DND-41 (cell line): ENCODE data around the gene ZP1.

Source experiments
- ATAC-seq: fragments of 200-7000 bp; cut with Tn5 transposase; 3 replicates; pipeline ENCODE4 v1.9.1; 2021; ENCODE audit warnings: low read depth; ENCODE audit not compliant: insufficient read depth
- DNase-seq: peaks from one replicate; pipeline ENCODE4 v3.0.0-alpha.2; 2020
- H2AFZ ChIP-seq: 2 replicates; pipeline ENCODE4 v1.6.0; 2012; ENCODE audit warnings: low read depth, low read length
- H3K27ac ChIP-seq: 2 replicates; pipeline ENCODE4 v1.5.1; 2012; ENCODE audit warnings: low read length, inconsistent platforms
- H3K27me3 ChIP-seq: fragments of 200-600 bp; sonication (generic); 2 replicates; pipeline ENCODE4 v1.6.0; 2012; ENCODE audit warnings: low read length, mild to moderate bottlenecking, inconsistent platforms; ENCODE audit not compliant: insufficient read depth, poor library complexity
- H3K36me3 ChIP-seq: 2 replicates; pipeline ENCODE4 v1.5.1; 2012; ENCODE audit warnings: low read length, inconsistent platforms; ENCODE audit not compliant: insufficient read depth
- H3K4me1 ChIP-seq: 2 replicates; pipeline ENCODE4 v1.5.1; 2012; ENCODE audit warnings: mild to moderate bottlenecking, low read length; ENCODE audit not compliant: insufficient read depth
- H3K4me2 ChIP-seq: 2 replicates; pipeline ENCODE4 v1.6.0; 2012; ENCODE audit warnings: mild to moderate bottlenecking, moderate library complexity, low read length, inconsistent platforms; ENCODE audit not compliant: insufficient read depth
- H3K4me3 ChIP-seq, 2 experiments: fragments of 200-600 bp in 1 of 2; shearing (Covaris generic) in 1 of 2; 2 replicates each; pipeline ENCODE4 v1.5.1; 2012 to 2016; ENCODE audit warnings: inconsistent platforms in 2 of 2, low read length in 2 of 2, mild to moderate bottlenecking in 2 of 2, low read depth in 1 of 2, moderate library complexity in 1 of 2
- H3K79me2 ChIP-seq: 2 replicates; pipeline ENCODE4 v1.6.0; 2012; ENCODE audit warnings: low read length, inconsistent platforms; ENCODE audit not compliant: insufficient read depth
- H3K9ac ChIP-seq: 2 replicates; pipeline ENCODE4 v1.6.0; 2012; ENCODE audit warnings: low read depth, mild to moderate bottlenecking, inconsistent platforms, low read length, moderate library complexity
- H3K9me3 ChIP-seq: 2 replicates; pipeline ENCODE4 v1.5.1; 2012; ENCODE audit warnings: low read length, moderate library complexity, mild to moderate bottlenecking, inconsistent platforms; ENCODE audit not compliant: insufficient read depth, severe bottlenecking
- H4K20me1 ChIP-seq: 2 replicates; pipeline ENCODE4 v1.6.0; 2012; ENCODE audit warnings: low read length; ENCODE audit not compliant: insufficient read depth
- EZH2 ChIP-seq: IDR thresholded peaks from 3 replicates; pipeline ENCODE4 v1.6.1; 2012; ENCODE audit warnings: borderline replicate concordance, low read depth, mild to moderate bottlenecking, moderate library complexity, low read length, inconsistent platforms; ENCODE audit not compliant: severe bottlenecking
- TF ChIP-seq, protein P1 (sequence below): IDR thresholded peaks from 2 replicates; pipeline ENCODE4 v1.5.1; 2012; ENCODE audit warnings: borderline replicate concordance, low read length, moderate library complexity, mild to moderate bottlenecking; ENCODE audit not compliant: poor library complexity, severe bottlenecking; ENCODE audit errors: extremely low read depth

ZP1 gene

DNA sequence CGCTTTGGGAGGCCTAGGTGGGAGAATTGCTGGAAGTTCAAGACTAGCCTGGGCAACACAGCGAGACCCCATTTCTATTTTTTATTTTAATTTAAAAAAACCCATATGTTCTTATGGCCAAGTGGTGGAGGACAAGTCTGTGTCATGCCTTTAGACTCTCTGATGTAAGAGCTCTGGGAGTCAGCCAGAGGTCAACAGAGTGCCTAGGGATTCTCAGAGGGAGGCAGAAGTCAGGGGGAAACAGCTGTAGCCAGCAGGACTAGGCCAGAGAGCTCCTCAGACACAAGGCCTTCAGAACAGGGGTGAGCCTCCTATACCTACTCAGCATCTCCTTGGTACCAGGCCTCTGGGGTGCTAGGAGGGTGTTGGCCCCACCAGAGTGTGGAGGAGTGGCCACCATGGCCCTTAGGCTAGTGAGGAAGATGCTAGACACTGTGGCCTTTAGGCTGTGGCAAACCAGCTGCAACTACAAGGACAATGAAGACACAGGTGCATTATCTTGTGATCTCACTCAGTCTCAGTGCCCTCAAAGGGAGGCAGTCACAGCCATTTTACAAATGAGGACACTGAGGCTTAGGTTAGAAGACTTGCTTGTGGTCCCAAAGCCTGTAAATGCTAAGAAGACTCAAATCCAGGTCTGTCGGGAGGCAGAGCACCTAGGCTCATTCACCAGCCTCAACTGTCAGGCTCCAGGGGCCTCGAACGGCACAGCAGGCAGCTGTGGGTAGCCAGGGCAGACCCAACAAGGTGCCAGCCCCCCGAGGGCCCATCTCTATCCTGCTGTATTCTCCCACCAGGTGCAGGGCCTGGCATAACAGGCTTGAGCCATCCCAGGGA lies 5.0 kb downstream of the ZP1 start:
- Histone ChIP-seq H3K79me2 (no peaks in the 10 kb centered on the region), H2AFZ (no peak overlapping the region), H3K27me3 (no peaks in the 10 kb centered on the region), H3K36me3 (no peaks in the 10 kb centered on the region), H3K27ac (peak overlapping the region; percentile 93), H3K9me3 (no peaks in the 10 kb centered on the region), H4K20me1 (no peaks in the 10 kb centered on the region), H3K9ac (peak overlapping the region; percentile 31; the same call in 1 of the 2 replicates), H3K4me1 (peaks cover 83% of the 10 kb centered on the region), H3K4me3 (no peak overlapping the region), H3K4me2 (no peak overlapping the region)
- TF ChIP-seq, protein P1, sequence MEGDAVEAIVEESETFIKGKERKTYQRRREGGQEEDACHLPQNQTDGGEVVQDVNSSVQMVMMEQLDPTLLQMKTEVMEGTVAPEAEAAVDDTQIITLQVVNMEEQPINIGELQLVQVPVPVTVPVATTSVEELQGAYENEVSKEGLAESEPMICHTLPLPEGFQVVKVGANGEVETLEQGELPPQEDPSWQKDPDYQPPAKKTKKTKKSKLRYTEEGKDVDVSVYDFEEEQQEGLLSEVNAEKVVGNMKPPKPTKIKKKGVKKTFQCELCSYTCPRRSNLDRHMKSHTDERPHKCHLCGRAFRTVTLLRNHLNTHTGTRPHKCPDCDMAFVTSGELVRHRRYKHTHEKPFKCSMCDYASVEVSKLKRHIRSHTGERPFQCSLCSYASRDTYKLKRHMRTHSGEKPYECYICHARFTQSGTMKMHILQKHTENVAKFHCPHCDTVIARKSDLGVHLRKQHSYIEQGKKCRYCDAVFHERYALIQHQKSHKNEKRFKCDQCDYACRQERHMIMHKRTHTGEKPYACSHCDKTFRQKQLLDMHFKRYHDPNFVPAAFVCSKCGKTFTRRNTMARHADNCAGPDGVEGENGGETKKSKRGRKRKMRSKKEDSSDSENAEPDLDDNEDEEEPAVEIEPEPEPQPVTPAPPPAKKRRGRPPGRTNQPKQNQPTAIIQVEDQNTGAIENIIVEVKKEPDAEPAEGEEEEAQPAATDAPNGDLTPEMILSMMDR: no peak
- no peak for TF ChIP-seq EZH2
- peak; percentile 24 for ATAC-seq
- DNase-seq: peak; percentile 72

DNA sequence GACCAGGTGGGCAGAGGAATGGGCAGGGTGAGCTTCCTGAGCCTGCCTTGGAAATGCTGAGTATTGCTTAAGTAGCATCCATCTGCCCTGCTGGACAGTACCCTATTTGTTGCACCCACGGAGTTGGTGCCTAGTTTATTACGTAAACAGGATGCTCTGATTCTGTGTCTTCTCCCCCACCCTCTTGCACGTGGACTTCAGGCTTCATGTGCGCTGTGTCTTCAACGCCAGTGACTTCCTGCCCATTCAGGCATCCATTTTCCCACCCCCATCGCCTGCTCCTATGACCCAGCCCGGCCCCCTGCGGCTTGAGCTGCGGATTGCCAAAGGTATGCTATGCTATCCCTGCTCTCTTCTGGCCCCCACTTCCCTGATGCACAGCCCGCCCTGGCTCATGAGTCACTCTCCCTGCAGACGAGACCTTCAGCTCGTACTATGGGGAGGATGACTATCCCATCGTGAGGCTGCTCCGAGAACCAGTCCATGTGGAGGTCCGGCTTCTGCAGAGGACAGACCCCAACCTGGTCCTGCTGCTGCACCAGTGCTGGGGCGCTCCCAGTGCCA lies 5.7 kb downstream of the ZP1 start:
- Histone ChIP-seq H4K20me1 (no peaks in the 10 kb centered on the region), H3K27me3 (no peaks in the 10 kb centered on the region), H3K4me1 (peaks cover 76% of the 10 kb centered on the region), H3K4me2 (peak overlapping the region; percentile 27; the same call in 1 of the 2 replicates), H3K4me3 (no peak overlapping the region; a peak in 1 of 4 replicates), H3K27ac (peak overlapping the region; percentile 93), H3K79me2 (no peaks in the 10 kb centered on the region), H3K36me3 (no peaks in the 10 kb centered on the region), H3K9me3 (no peaks in the 10 kb centered on the region), H2AFZ (no peak overlapping the region), H3K9ac (peak overlapping the region; percentile 31)
- DNase-seq: peak; percentile 85
- peak; percentile 29 for ATAC-seq
- TF ChIP-seq, protein P1: no peak
- no peak for TF ChIP-seq EZH2

DNA sequence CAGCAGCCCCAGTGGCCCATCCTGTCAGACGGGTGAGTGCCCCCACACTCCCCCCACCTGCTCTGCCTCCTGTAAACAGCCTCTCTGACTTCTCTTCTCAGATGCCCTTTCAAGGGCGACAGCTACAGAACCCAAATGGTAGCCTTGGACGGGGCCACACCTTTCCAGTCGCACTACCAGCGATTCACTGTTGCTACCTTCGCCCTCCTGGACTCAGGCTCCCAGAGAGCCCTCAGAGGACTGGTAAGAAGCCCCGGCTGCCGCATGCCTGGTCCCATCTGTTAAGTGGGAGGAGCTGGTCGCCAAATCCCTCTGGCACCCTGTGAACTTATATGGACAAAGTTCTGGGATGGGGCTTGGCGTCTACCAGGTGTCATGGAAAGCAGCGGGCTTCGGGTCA lies 6.2 kb downstream of the ZP1 start:
- Histone ChIP-seq H3K79me2 (no peaks in the 10 kb centered on the region), H3K9me3 (no peaks in the 10 kb centered on the region), H3K9ac (peak overlapping the region; percentile 15), H4K20me1 (no peaks in the 10 kb centered on the region), H3K27me3 (no peaks in the 10 kb centered on the region), H2AFZ (no peak overlapping the region), H3K36me3 (no peaks in the 10 kb centered on the region), H3K27ac (peak overlapping the region; percentile 93), H3K4me1 (peaks cover 71% of the 10 kb centered on the region), H3K4me2 (peak overlapping the region; percentile 27; the same call in 1 of the 2 replicates), H3K4me3 (no peak overlapping the region; a peak in 1 of 4 replicates)
- no peak for DNase-seq
- TF ChIP-seq, protein P1: no peak
- no peak for TF ChIP-seq EZH2
- ATAC-seq: peak; percentile 0; the same call in 1 of the 3 replicates
